ENCODE measurements around the gene ZNF205. TPM values are rescaled to one million over a fixed set of nuclear protein-coding genes. Genes with fewer than 3 reads are reported as not detected.

ZNF205 gene
- total and polyA plus RNA-seq, 9 of the 15 experiments (the other 6 are each of a cell fraction or from before 2014, with no cell fraction given) = 2.4 to 11.8 (median 5.1) TPM; not detected in 2

- TF ChIP-seq POLR2H (tag; IDR thresholded peaks at IDR 0.05; ENCODE audit: low read depth) (peak; percentile 45), EGR1 (conservative IDR thresholded peaks at IDR 0.05) (peak; percentile 78), L3MBTL2 (IDR thresholded peaks at IDR 0.05) (peak; percentile 43), RBM22 (IDR thresholded peaks at IDR 0.05; ENCODE audit: low read depth, low read length, poor library complexity, severe bottlenecking) (no peak), FOXK1 (CRISPR knock-in tag; IDR thresholded peaks at IDR 0.05; ENCODE audit: borderline replicate concordance) (no peak), HDAC3 (IDR thresholded peaks at IDR 0.05; ENCODE audit: borderline replicate concordance, partially characterized antibody) (no peak), SAP30 (IDR thresholded peaks at IDR 0.05; ENCODE audit: borderline replicate concordance, insufficient read depth, low read depth, low read length, poor library complexity, severe bottlenecking) (peak; percentile 4), NCOA1 (IDR thresholded peaks at IDR 0.05; ENCODE audit: low read depth) (no peak), MAX (CRISPR knock-in tag; IDR thresholded peaks at IDR 0.05) (peak; percentile 73), TAL1 (IDR thresholded peaks at IDR 0.05) (no peak), SP1 (CRISPR knock-in tag; IDR thresholded peaks at IDR 0.05) (peak; percentile 31; the same call in 1 of the 2 replicates), NR1H2 (CRISPR knock-in tag; IDR thresholded peaks at IDR 0.05) (no peak), RBBP5 (IDR thresholded peaks at IDR 0.05; ENCODE audit: borderline replicate concordance, insufficient read depth, low read length, poor library complexity, severe bottlenecking) (peak; percentile 59), ZFX (CRISPR knock-in tag; IDR thresholded peaks at IDR 0.05) (peak; percentile 91), PHF8 (IDR thresholded peaks at IDR 0.05; ENCODE audit: borderline replicate concordance, low read length) (peak; percentile 94; the same call in 1 of the 2 replicates), GATAD2B (IDR thresholded peaks at IDR 0.05; ENCODE audit: borderline replicate concordance) (no peak), ZBTB11 (CRISPR knock-in tag; IDR thresholded peaks at IDR 0.05) (peak in 1 of 3 experiments; percentile 55; a peak in 1 of 6 replicates), MTA1 (IDR thresholded peaks at IDR 0.05; ENCODE audit: borderline replicate concordance) (peak; percentile 94), ZBTB7A (IDR thresholded peaks at IDR 0.05; ENCODE audit: borderline replicate concordance, control insufficient read depth, low read depth, low read length) (no peak), ZNF146 (CRISPR knock-in tag; IDR thresholded peaks at IDR 0.05; ENCODE audit: unreplicated experiment) (no peak), ESRRA (IDR thresholded peaks at IDR 0.05; ENCODE audit: borderline replicate concordance, low read depth) (peak; percentile 19; the same call in 1 of the 2 replicates)
- TF ChIP-seq, protein P1, sequence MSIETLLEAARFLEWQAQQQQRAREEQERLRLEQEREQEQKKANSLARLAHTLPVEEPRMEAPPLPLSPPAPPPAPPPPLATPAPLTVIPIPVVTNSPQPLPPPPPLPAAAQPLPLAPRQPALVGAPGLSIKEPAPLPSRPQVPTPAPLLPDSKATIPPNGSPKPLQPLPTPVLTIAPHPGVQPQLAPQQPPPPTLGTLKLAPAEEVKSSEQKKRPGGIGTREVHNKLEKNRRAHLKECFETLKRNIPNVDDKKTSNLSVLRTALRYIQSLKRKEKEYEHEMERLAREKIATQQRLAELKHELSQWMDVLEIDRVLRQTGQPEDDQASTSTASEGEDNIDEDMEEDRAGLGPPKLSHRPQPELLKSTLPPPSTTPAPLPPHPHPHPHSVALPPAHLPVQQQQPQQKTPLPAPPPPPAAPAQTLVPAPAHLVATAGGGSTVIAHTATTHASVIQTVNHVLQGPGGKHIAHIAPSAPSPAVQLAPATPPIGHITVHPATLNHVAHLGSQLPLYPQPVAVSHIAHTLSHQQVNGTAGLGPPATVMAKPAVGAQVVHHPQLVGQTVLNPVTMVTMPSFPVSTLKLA (conservative IDR thresholded peaks at IDR 0.05) = peak; percentile 49 to 72; a peak in 2 of 4 replicates
Measured at GRCh38 chr16:3134338-3135125, 22.1 kb downstream of the ZNF205 start, which contains the start of gene ZNF213 (continued).
